H1 (cell line): ENCODE data around the gene TP73. TPM values are rescaled to one million over a fixed set of nuclear protein-coding genes. Genes with fewer than 3 reads are reported as not detected.
A peak's percentile ranks its signal among the peaks of the same experiment; 100 is the strongest.

ENCODE experiments used
- CTCF ChIA-PET: fragments of 300-600 bp; sonication (Branson Sonifier 250); formaldehyde crosslinking; loops from one replicate; lab custom pipeline; 2021; ENCODE audit not compliant: partially characterized antibody; lab: Charles Lee
- POLR2A ChIA-PET: fragments of 300-600 bp; sonication (Branson Sonifier 250); formaldehyde crosslinking; loops from one replicate; lab custom pipeline; 2021; ENCODE audit warnings: inconsistent platforms; ENCODE audit not compliant: partially characterized antibody; lab: Charles Lee
- DNase-seq, 2 experiments: peaks; one replicate each; pipeline versions ENCODE4 v3.0.0 to v3.0.0-alpha.2; 2010 to 2022; ENCODE audit warnings: low spot score in 2 of 2, low read depth in 1 of 2, mixed read lengths in 1 of 2
- FAIRE-seq: peaks from 2 replicates; lab custom pipeline; 2011; peaks lifted over from hg19 to GRCh38; lab: Jason Lieb, UNC
- H2AFZ ChIP-seq: 2 replicates; pipeline ENCODE4 v1.8.1; 2012; ENCODE audit warnings: low read length, inconsistent platforms
- H2AK5ac ChIP-seq: 2 replicates; pipeline ENCODE4 v1.6.1; 2013; ENCODE audit warnings: low read depth, low read length
- H2BK120ac ChIP-seq: replicated peaks from 2 replicates; pipeline ENCODE3; 2013; ENCODE audit warnings: low read depth, low read length, inconsistent platforms
- H2BK12ac ChIP-seq: 2 replicates; pipeline ENCODE4 v1.6.1; 2013; ENCODE audit warnings: low read depth, low read length
- H2BK15ac ChIP-seq: 2 replicates; pipeline ENCODE4 v1.6.1; 2013; ENCODE audit warnings: low read length
- H2BK20ac ChIP-seq: 2 replicates; pipeline ENCODE4 v1.6.1; 2013; ENCODE audit warnings: low read length
- H2BK5ac ChIP-seq: 2 replicates; pipeline ENCODE4 v1.6.1; 2013; ENCODE audit warnings: low read depth, low read length
- H3K14ac ChIP-seq: 2 replicates; pipeline ENCODE4 v1.6.1; 2013; ENCODE audit warnings: inconsistent platforms; ENCODE audit not compliant: insufficient read length
- H3K18ac ChIP-seq: 2 replicates; pipeline ENCODE4 v1.6.1; 2013; ENCODE audit warnings: low read length; ENCODE audit errors: extremely low read depth
- H3K23ac ChIP-seq: 2 replicates; pipeline ENCODE4 v1.6.1; 2013; ENCODE audit warnings: inconsistent platforms; ENCODE audit not compliant: insufficient read length
- H3K23me2 ChIP-seq: 2 replicates; pipeline ENCODE4 v1.6.1; 2013; ENCODE audit warnings: low read depth, low read length
- H3K27ac ChIP-seq: 2 replicates; pipeline ENCODE4 v1.6.1; 2011; ENCODE audit warnings: low read depth, low read length, inconsistent platforms
- H3K27me3 ChIP-seq, 4 experiments: replicated peaks in 1 of 4; 1 replicate in 1 of 4; 2 replicates in 3 of 4; pipeline versions ENCODE4 v1.6.1 to v1.8.1; 2011 to 2013; ENCODE audit warnings: low read length in 3 of 4, mild to moderate bottlenecking in 3 of 4, inconsistent platforms in 2 of 4, mixed read lengths in 2 of 4, moderate library complexity in 1 of 4; ENCODE audit not compliant: control insufficient read depth in 3 of 4, insufficient read depth in 3 of 4; ENCODE audit errors: extremely low read depth in 1 of 4
- H3K36me3 ChIP-seq, 4 experiments: 2 replicates each; pipeline versions ENCODE4 v1.6.1 to v1.8.1; 2011 to 2013; ENCODE audit warnings: mild to moderate bottlenecking in 4 of 4, low read length in 3 of 4, moderate library complexity in 2 of 4, control low read depth in 1 of 4, inconsistent platforms in 1 of 4; ENCODE audit not compliant: insufficient read depth in 4 of 4, control insufficient read depth in 2 of 4
- H3K4ac ChIP-seq: replicated peaks from 2 replicates; pipeline ENCODE3; 2013; ENCODE audit warnings: low read length, low read depth, mixed read lengths, inconsistent platforms; ENCODE audit not compliant: insufficient read length
- H3K4me1 ChIP-seq, 4 experiments: replicated peaks in 1 of 4; 1 replicate in 1 of 4; 2 replicates in 3 of 4; pipeline versions ENCODE4 v1.6.1 to v1.8.1; 2011 to 2013; ENCODE audit warnings: low read length in 3 of 4, inconsistent platforms in 2 of 4, mixed read lengths in 1 of 4; ENCODE audit not compliant: insufficient read depth in 4 of 4, control insufficient read depth in 3 of 4
- H3K4me2 ChIP-seq, 2 experiments: 2 replicates each; pipeline versions ENCODE4 v1.6.1 to v1.8.1; 2011 to 2013; ENCODE audit warnings: low read depth in 2 of 2, low read length in 2 of 2, control low read depth in 1 of 2, inconsistent platforms in 1 of 2, mild to moderate bottlenecking in 1 of 2; ENCODE audit not compliant: insufficient read depth in 1 of 2
- H3K4me3 ChIP-seq, 4 experiments: fragments of 200-600, 300-600 bp in 1 of 4; sonication (generic), shearing (Covaris generic), sonication (Bioruptor Twin) in 1 of 4; 2 replicates each; pipeline versions ENCODE4 v1.5.1 to v1.8.1; 2011 to 2016; ENCODE audit warnings: low read length in 4 of 4, low read depth in 3 of 4, control low read depth in 2 of 4, inconsistent platforms in 2 of 4, mild to moderate bottlenecking in 2 of 4, mixed read lengths in 1 of 4, moderate library complexity in 1 of 4; ENCODE audit not compliant: insufficient read depth in 2 of 4; ENCODE audit errors: extremely low read depth in 1 of 4
- H3K56ac ChIP-seq: replicated peaks from 2 replicates; pipeline ENCODE3; 2013; ENCODE audit warnings: low read depth, mild to moderate bottlenecking, mixed read lengths, low read length, inconsistent platforms; ENCODE audit not compliant: insufficient read length
- H3K79me1 ChIP-seq: 2 replicates; pipeline ENCODE4 v1.6.1; 2013; ENCODE audit warnings: low read depth, low read length, control low read depth
- H3K79me2 ChIP-seq, 2 experiments: 2 replicates each; pipeline versions ENCODE4 v1.6.1 to v1.8.1; 2012 to 2013; ENCODE audit warnings: low read length in 2 of 2, mild to moderate bottlenecking in 2 of 2, inconsistent platforms in 1 of 2; ENCODE audit not compliant: insufficient read depth in 2 of 2, control insufficient read depth in 1 of 2
- H3K9ac ChIP-seq, 4 experiments: replicated peaks in 1 of 4; 1 replicate in 1 of 4; 2 replicates in 3 of 4; pipeline versions ENCODE4 v1.6.1 to v1.8.1; 2011 to 2013; ENCODE audit warnings: low read depth in 3 of 4, low read length in 3 of 4, control low read depth in 2 of 4, mild to moderate bottlenecking in 2 of 4, moderate library complexity in 2 of 4, inconsistent platforms in 1 of 4; ENCODE audit errors: extremely low read depth in 1 of 4
- H3K9me3 ChIP-seq, 2 experiments: 2 replicates each; pipeline versions ENCODE4 v1.6.1 to v1.8.1; 2012 to 2013; ENCODE audit warnings: mild to moderate bottlenecking in 2 of 2, moderate library complexity in 2 of 2, control low read depth in 1 of 2, inconsistent platforms in 1 of 2, low read depth in 1 of 2, low read length in 1 of 2, mixed read lengths in 1 of 2; ENCODE audit not compliant: insufficient read depth in 2 of 2
- H4K20me1 ChIP-seq, 2 experiments: replicated peaks in 1 of 2; 2 replicates each; pipeline versions ENCODE3 to v1.8.1; 2011 to 2013; ENCODE audit warnings: inconsistent platforms in 2 of 2, low read length in 2 of 2, mild to moderate bottlenecking in 1 of 2; ENCODE audit not compliant: insufficient read depth in 2 of 2, control insufficient read depth in 1 of 2
- H4K5ac ChIP-seq: 2 replicates; pipeline ENCODE4 v1.6.1; 2013; ENCODE audit warnings: low read length, low read depth, mixed read lengths, inconsistent platforms; ENCODE audit not compliant: insufficient read length
- H4K8ac ChIP-seq: 2 replicates; pipeline ENCODE4 v1.8.0; 2013; ENCODE audit warnings: mild to moderate bottlenecking, moderate library complexity, low read length, inconsistent platforms; ENCODE audit not compliant: insufficient read depth; ENCODE audit errors: extremely low read depth
- H4K91ac ChIP-seq: replicated peaks from 2 replicates; pipeline ENCODE3; 2013; ENCODE audit warnings: low read length, mixed read lengths, inconsistent platforms; ENCODE audit not compliant: insufficient read length
- ASH2L ChIP-seq: fragments of 200-600, 300-600 bp; sonication (generic); IDR thresholded peaks from one replicate; pipeline ENCODE4 v1.7.1; 2017; ENCODE audit warnings: low read length
- CTBP2 ChIP-seq: IDR thresholded peaks from 2 replicates; pipeline ENCODE4 v1.7.0; 2011; ENCODE audit warnings: borderline replicate concordance, mild to moderate bottlenecking, moderate library complexity, mixed read lengths, low read length; ENCODE audit not compliant: insufficient read depth, insufficient read length
- GABPA ChIP-seq: IDR thresholded peaks from 2 replicates; pipeline ENCODE4 v1.6.1; 2011; ENCODE audit warnings: mild to moderate bottlenecking, low read length, moderate library complexity, borderline replicate concordance; ENCODE audit not compliant: insufficient read depth
- HDAC6 ChIP-seq: IDR thresholded peaks from one replicate; pipeline ENCODE4 v1.7.1; 2012; ENCODE audit warnings: low read depth, mild to moderate bottlenecking, inconsistent platforms, low read length, moderate library complexity
- NRF1 ChIP-seq: IDR thresholded peaks from 2 replicates; pipeline ENCODE4 v1.6.1; 2011; ENCODE audit warnings: mild to moderate bottlenecking, low read depth, low read length, improper control_type of control experiment
- POU5F1 ChIP-seq: IDR thresholded peaks from 2 replicates; pipeline ENCODE4 v1.6.1; 2011; ENCODE audit warnings: low read depth, mild to moderate bottlenecking, low read length, moderate library complexity
- TAF7 ChIP-seq: optimal IDR thresholded peaks from 2 replicates; pipeline ENCODE3; 2011; ENCODE audit warnings: low read depth, mild to moderate bottlenecking, inconsistent platforms, low read length, moderate library complexity, borderline replicate concordance
- ZNF274 ChIP-seq: IDR thresholded peaks from 2 replicates; pipeline ENCODE4 v1.7.0; 2012; ENCODE audit warnings: low read length, borderline replicate concordance; ENCODE audit errors: extremely low read depth
- WGBS, 2 experiments: shearing (Covaris generic) in 1 of 2; methylation state at CpG; one replicate each; pipeline versions ENCODE4 v1.1.6 to v1.1.7; 2013 to 2015; ENCODE audit warnings: low lambda C conversion rate in 2 of 2, mixed read lengths in 2 of 2, inconsistent platforms in 1 of 2, low coverage in 1 of 2, missing lambda C conversion rate in 1 of 2; ENCODE audit not compliant: insufficient replicate concordance in 2 of 2, insufficient coverage in 1 of 2, insufficient read length in 1 of 2; ENCODE audit errors: extremely low coverage in 1 of 2, missing lambda C conversion rate in 1 of 2; 5-methylcytosine and 5-hydroxymethylcytosine counted together
- polyA plus RNA-seq, 7 experiments: library from polyadenylated mRNA; depleted of rRNA in 3 of 7; stranded (reverse) in 5 of 7; unstranded in 2 of 7; fragments of >200 nt in 5 of 7; fragments of 200-250 nt in 2 of 7; gene quantifications; 1 replicate in 5 of 7; 2 replicates in 1 of 7; 4 replicates in 1 of 7; pipeline versions ENCODE4 v1.2.1 to v1.2.3, GENCODE V29; 2011 to 2013; ENCODE audit warnings: missing spikeins in 2 of 7, mixed read lengths in 2 of 7
- total RNA-seq: library from RNA; stranded (reverse); fragmentation: NEBNext Ultra II Directional; extraction: Animal tissue kit (Norgen Biotek cat#: 25700); gene quantifications from 2 replicates; pipeline ENCODE4 v1.2.1, GENCODE V29; 2021

TP73 gene
- total and polyA plus RNA-seq, 2 of the 8 experiments (the other 6 are each of a cell fraction or from before 2014, with no cell fraction given): 2.6 to 3.1 TPM

GRCh38 chr1:3672231-3672970, 20.1 kb downstream of the TP73 start:
- H3K56ac ChIP-seq: no peak overlapping the region
- DNase-seq: no peak
- no peaks in the 10 kb centered on the region for H3K9me3 ChIP-seq
- H4K8ac ChIP-seq: no peak overlapping the region
- FAIRE-seq: no peak
- no peak overlapping the region for H2AFZ ChIP-seq
- H2BK12ac ChIP-seq: peak overlapping the region; percentile 27; the same call in 1 of the 2 replicates
- H2AK5ac ChIP-seq: no peak overlapping the region
- H3K18ac ChIP-seq: no peak overlapping the region
- H3K4me2 ChIP-seq: no peak overlapping the region
- H3K4me3 ChIP-seq: no peak overlapping the region
- no peak overlapping the region for H3K14ac ChIP-seq
- peaks cover 0 to 1% of the 10 kb centered on the region in 2 experiments for H4K20me1 ChIP-seq
- WGBS, 2 experiments: 84% methylated on average over 18 of the region's 21 CpGs; no CpG with 5 or more reads in 1 of the 2 experiments
- ChIA-PET CTCF (interaction anchor here (0.8 to 2.2 kb wide), 10 partner anchors 10 to 219 kb away, joined by 3 to 7 read pairs (median 3); no protein-coding TSS in a partner anchor), POLR2A (interaction anchor here (1.5 kb wide), 1 partner anchor 63 kb away, joined by 3 read pairs; no protein-coding TSS in a partner anchor)
- no peak overlapping the region for H2BK5ac ChIP-seq
- H2BK20ac ChIP-seq: no peak overlapping the region
- H2BK120ac ChIP-seq: no peak overlapping the region
- H4K5ac ChIP-seq: no peak overlapping the region
- no peaks in the 10 kb centered on the region for H3K79me2 ChIP-seq
- H2BK15ac ChIP-seq: peak overlapping the region; percentile 46; the same call in 1 of the 2 replicates
- no peak overlapping the region for H3K23ac ChIP-seq
- peaks cover 4% of the 10 kb centered on the region; the same call in 1 of the 2 replicates for H3K23me2 ChIP-seq
- H3K4ac ChIP-seq: no peak overlapping the region
- H3K9ac ChIP-seq: no peak overlapping the region
- H3K27me3 ChIP-seq: peaks cover 0 to 3% (median 0%) of the 10 kb centered on the region in 4 experiments; a peak in 2 of 7 replicates
- H4K91ac ChIP-seq: no peak overlapping the region
- peaks cover 0 to 30% (median 22%) of the 10 kb centered on the region in 4 experiments; a peak in 6 of 7 replicates for H3K4me1 ChIP-seq
- no peak overlapping the region for H3K27ac ChIP-seq
- TF ChIP-seq NRF1 (no peak), TAF7 (no peak), CTBP2 (no peak), GABPA (no peak), ZNF274 (no peak), POU5F1 (no peak), HDAC6 (no peak), ASH2L (no peak)
- TF ChIP-seq, all 59 proteins: peak for 0
- Histone ChIP-seq H3K79me1 (no peaks in the 10 kb centered on the region), H3K36me3 (no peaks in the 10 kb centered on the region)
